T-helper 2 cell treated with Interferon-gamma antibody and Interleukin-4, amounts not matched to agents 5 μg/mL and 100 μg/mL, for 36 hours (primary cell): ENCODE results near the gene TPST1.
"Not testable (repeated sequence)": the region's sequence is repeated elsewhere in the genome, so short reads cannot be mapped to it uniquely, and the experiment has no call there.

Experiments used
- DNase-seq: peaks from one replicate; pipeline ENCODE4 v3.0.0; 2021; ENCODE audit warnings: low spot score
- H3K27ac Mint-ChIP-seq: one replicate; pipeline ENCODE4 v1.8.0; 2021; ENCODE audit warnings: mild to moderate bottlenecking, mixed read lengths
- H3K27me3 Mint-ChIP-seq: one replicate; pipeline ENCODE4 v1.8.0; 2021; ENCODE audit warnings: low read depth, mixed read lengths
- H3K36me3 Mint-ChIP-seq: one replicate; pipeline ENCODE4 v1.8.0; 2021; ENCODE audit warnings: low read depth, mixed read lengths
- H3K4me1 Mint-ChIP-seq: one replicate; pipeline ENCODE4 v1.8.0; 2021; ENCODE audit warnings: low read depth, mixed read lengths
- H3K4me3 Mint-ChIP-seq: one replicate; pipeline ENCODE4 v1.8.0; 2022; ENCODE audit warnings: mild to moderate bottlenecking, moderate library complexity, mixed read lengths
- H3K9me3 Mint-ChIP-seq: one replicate; pipeline ENCODE4 v1.8.0; 2021; ENCODE audit warnings: mixed read lengths

Gene TPST1

GRCh38 chr7:66204822-66205740, at the start of gene TPST1:
Gene TPST1, plus strand, starts transcription at chr7:66205334. Its CDS starts 35,092 bp downstream, at chr7:66240426.
- H3K27ac Mint-ChIP-seq = peak within 1 kb of the TSS; percentile 19
- H3K27me3 Mint-ChIP-seq = peaks cover 35% of the 10 kb centered on the region
- peak; percentile 78 for DNase-seq
- peak within 1 kb of the TSS; percentile 83 for H3K4me3 Mint-ChIP-seq
- H3K9me3 Mint-ChIP-seq = no peaks in the 10 kb centered on the region
- no peaks in the 10 kb centered on the region for H3K36me3 Mint-ChIP-seq
- H3K4me1 Mint-ChIP-seq = peaks cover 26% of the 10 kb centered on the region

DNA sequence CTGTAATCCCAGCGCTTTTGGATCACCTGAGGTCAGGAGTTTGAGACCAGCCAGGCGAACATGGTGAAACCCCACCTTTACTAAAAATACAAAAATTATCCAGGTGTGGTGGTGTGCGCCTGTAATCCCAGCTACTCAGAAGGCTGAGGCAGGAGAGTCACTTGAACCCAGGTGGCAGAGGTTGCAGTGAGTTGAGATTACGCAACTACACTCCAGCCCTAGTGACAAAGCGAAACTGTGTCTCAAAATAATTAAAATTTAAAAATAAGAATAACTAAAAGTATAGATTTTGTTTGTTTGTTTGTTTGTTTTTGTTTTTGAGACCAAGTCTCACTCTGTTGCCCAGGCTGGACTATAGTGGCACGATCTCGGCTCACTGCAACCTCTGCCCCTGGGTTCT, 49.1 kb upstream of the TPST1 start:
- not testable (repeated sequence) for DNase-seq, H3K4me1 Mint-ChIP-seq, H3K4me3 Mint-ChIP-seq, H3K27ac Mint-ChIP-seq, H3K9me3 Mint-ChIP-seq, H3K27me3 Mint-ChIP-seq
- H3K36me3 Mint-ChIP-seq = peaks cover 32% of the 10 kb centered on the region

- Mint-ChIP-seq H3K4me3 (no peak overlapping the region), H3K27ac (no peak overlapping the region), H3K4me1 (no peaks in the 10 kb centered on the region), H3K36me3 (peaks cover 29% of the 10 kb centered on the region), H3K27me3 (no peaks in the 10 kb centered on the region), H3K9me3 (no peaks in the 10 kb centered on the region)
- DNase-seq = no peak
These were observed 48.1 kb upstream of the TPST1 start for GRCh38 chr7:66157060-66157459.

DNA sequence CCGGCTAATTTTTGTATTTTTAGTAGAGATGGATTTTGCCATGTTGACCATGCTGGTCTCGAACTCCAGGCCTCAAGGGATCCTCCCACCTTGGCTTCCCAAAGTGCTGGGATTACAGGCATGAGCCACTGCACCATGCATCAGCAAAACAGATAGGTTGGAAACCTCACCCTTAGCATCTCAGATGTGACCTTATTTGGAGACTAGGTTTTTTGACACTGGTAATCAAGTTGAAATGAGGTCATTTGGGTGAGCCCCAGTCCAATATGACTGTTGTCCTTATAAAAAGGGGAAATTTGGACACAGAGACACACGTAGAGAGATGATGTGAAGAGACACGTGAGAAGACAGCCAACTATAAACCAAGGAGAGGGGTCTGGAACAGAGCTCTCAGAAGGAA, 42.5 kb upstream of the TPST1 start:
- Mint-ChIP-seq H3K27ac (no peak overlapping the region), H3K9me3 (no peaks in the 10 kb centered on the region), H3K4me3 (no peak overlapping the region), H3K27me3 (no peaks in the 10 kb centered on the region), H3K36me3 (peaks cover 10% of the 10 kb centered on the region), H3K4me1 (no peaks in the 10 kb centered on the region)
- no peak for DNase-seq

GRCh38 chr7:66163186-66163610, 41.9 kb upstream of the TPST1 start:
- Mint-ChIP-seq H3K4me1 (no peaks in the 10 kb centered on the region), H3K36me3 (peaks cover 6% of the 10 kb centered on the region), H3K4me3 (no peak overlapping the region), H3K9me3 (no peaks in the 10 kb centered on the region), H3K27me3 (no peaks in the 10 kb centered on the region), H3K27ac (no peak overlapping the region)
- no peak for DNase-seq

DNA sequence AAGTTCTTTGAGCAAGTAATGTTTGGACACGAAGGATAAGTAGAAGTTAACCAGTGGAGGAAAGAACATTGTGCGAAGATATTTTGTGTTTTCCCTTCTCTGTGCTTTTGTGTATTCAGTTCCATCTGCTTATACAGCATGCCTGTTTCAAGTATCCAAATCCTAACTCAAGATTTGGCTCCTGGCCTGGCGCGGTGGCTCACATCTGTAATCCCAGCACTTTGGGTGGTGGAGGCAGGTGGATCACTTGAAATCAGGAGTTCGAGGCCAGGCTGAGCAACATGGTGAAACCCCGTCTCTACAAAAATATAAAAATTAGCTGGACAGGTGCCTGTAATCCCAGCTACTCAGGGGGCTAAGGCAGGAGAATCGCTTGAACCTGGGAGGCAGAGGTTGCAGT, 40.8 kb upstream of the TPST1 start:
- H3K27ac Mint-ChIP-seq = no peak overlapping the region
- no peak overlapping the region for H3K4me3 Mint-ChIP-seq
- no peaks in the 10 kb centered on the region for H3K27me3 Mint-ChIP-seq
- H3K4me1 Mint-ChIP-seq = no peaks in the 10 kb centered on the region
- H3K9me3 Mint-ChIP-seq = no peaks in the 10 kb centered on the region
- peaks cover 2% of the 10 kb centered on the region for H3K36me3 Mint-ChIP-seq
- DNase-seq = no peak

DNA sequence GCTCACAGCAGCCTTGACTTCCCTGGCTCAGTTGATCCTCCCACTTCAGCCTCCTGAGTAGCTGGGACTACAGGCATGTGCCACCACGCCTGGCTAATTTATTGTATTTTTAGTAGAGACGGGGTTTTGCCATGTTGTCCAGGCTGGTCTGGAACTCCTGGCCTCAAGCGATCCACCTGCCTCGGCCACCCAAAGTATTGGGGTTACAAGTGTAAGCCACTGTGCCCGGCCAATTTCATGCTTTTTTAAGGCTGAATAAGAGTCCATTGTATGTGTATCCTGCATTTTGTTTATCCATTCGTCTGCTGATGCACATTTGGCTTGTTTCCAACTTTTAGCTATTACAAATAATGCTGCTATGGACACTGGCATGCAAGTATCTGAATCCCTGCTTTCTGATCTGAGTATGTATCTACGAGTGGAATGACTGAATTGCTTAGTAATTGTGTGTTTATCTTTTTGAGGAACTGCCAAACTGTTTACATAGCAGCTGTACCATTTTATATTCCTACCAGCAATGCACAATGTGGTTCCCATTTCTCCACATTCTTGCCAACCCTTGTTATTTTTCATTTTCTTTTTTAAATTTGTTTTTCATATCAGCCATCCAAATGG, 37.3 kb upstream of the TPST1 start:
- Mint-ChIP-seq H3K36me3 (no peaks in the 10 kb centered on the region), H3K27ac (no peak overlapping the region), H3K9me3 (no peaks in the 10 kb centered on the region), H3K27me3 (no peaks in the 10 kb centered on the region), H3K4me3 (no peak overlapping the region), H3K4me1 (no peaks in the 10 kb centered on the region)
- DNase-seq = no peak

DNA sequence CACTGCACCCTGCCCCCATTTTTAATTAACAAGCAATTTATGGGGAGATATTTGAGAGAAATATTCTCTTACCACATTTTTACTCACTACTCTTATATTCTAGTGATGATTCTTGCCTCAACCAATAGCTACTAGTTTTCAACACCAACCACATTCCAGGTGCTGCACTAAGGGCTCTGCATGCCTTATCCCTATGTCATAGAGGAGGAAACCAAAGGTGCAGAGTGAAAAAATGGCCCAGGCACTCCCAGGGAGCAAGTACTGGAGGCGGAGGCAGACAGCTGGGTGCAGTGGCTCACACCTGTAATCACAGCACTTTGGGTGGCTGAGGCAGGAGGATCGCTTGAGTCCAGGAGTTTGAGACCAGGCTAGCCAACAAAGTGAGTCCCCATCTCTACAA, 35.5 kb upstream of the TPST1 start:
- Mint-ChIP-seq H3K4me3 (no peak overlapping the region), H3K9me3 (no peaks in the 10 kb centered on the region), H3K4me1 (no peaks in the 10 kb centered on the region), H3K27ac (no peak overlapping the region), H3K36me3 (no peaks in the 10 kb centered on the region), H3K27me3 (no peaks in the 10 kb centered on the region)
- no peak for DNase-seq

- H3K27ac Mint-ChIP-seq = no peak overlapping the region
- no peaks in the 10 kb centered on the region for H3K27me3 Mint-ChIP-seq
- DNase-seq = no peak
- H3K36me3 Mint-ChIP-seq = no peaks in the 10 kb centered on the region
- no peaks in the 10 kb centered on the region for H3K4me1 Mint-ChIP-seq
- H3K4me3 Mint-ChIP-seq = no peak overlapping the region
- H3K9me3 Mint-ChIP-seq = no peaks in the 10 kb centered on the region
These were observed 34.6 kb upstream of the TPST1 start for GRCh38 chr7:66170309-66171231.

DNA sequence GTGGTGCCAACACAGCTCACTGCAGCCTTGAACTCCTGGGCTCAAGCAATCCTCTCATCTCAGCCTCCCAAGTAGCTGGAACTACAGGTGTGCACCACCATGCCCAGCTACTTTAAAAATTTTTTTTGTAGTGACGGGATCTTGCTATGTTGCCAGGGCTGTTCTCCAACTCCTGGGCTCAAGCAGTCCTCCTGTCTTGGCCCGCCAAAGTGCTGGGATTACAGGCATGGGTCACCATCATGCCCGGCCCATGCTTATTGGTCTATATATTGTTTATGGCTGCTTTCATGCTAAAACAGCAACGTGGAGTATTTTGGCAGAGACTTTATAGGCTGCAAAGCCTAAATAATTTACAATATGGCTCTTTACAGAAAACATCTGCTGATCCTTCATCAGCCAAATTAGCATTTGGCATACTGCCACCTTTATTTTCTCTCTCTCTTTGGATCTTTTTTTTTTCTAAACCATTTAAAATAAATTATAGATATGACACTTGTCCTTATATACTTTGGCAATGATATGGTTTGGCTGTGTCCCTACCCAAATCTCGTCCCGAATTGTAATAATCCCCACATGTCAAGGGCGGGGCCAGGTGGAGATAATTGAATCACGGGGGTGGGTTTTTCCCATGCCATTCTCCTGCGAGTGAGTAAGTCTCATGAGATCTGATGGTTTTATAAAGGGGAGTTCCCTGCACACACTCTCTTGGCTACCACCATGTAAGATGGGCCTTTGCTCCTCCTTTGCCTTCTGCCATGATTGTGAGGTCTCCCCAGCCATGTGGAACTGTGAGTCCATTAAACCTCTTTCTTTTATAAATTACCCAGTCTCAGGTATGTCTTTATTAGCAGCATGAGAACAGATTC, 32.4 kb upstream of the TPST1 start:
- not testable (repeated sequence) for H3K9me3 Mint-ChIP-seq, H3K36me3 Mint-ChIP-seq

DNA sequence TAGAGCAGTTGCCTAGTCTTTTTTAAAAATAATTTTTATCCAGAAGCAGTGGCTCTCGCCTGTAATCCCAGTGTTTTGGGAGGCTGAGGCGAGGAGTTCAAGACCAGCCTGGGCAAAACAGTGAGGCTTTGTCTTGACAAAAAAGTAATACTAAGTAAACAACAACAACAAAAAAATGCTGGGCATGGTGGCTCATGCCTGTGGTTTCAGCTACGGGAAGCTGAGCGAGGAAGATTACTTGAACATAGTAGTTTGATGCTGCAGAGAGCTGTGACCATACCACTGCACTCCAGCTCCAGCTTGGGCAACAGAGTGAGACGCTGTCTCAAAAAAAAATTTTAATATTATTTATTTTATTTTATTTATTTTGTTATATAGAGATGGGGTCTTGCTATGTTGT, 31.3 kb upstream of the TPST1 start:
- H3K27ac Mint-ChIP-seq = no peak overlapping the region
- DNase-seq = no peak
- H3K36me3 Mint-ChIP-seq = no peaks in the 10 kb centered on the region
- no peaks in the 10 kb centered on the region for H3K4me1 Mint-ChIP-seq
- no peaks in the 10 kb centered on the region for H3K9me3 Mint-ChIP-seq
- H3K4me3 Mint-ChIP-seq = no peak overlapping the region
- H3K27me3 Mint-ChIP-seq = no peaks in the 10 kb centered on the region

More for the DNA sequence above, 32.4 kb upstream of the TPST1 start:
- H3K27ac Mint-ChIP-seq, H3K27me3 Mint-ChIP-seq, DNase-seq, H3K4me3 Mint-ChIP-seq, H3K4me1 Mint-ChIP-seq: not testable (repeated sequence)

DNA sequence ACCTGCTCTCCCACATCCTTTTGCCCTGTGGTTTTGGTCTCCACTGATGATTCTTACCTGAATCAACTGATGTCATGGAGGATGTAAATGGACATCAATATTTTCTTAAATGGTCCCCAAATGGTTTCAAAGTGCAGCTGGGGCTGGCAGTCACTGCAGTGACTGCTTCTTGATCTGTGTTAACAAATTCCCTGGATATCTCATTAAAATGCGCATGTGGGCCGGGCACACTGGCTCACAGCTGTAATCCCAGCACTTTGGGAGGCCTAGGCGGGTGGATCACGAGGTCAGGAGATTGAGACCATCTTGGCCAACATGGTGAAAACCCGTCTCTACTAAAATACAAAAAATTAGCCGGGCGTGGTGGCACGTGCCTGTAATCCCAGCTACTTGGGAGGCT, 30.1 kb upstream of the TPST1 start:
- not testable (repeated sequence) for DNase-seq, H3K9me3 Mint-ChIP-seq, H3K27me3 Mint-ChIP-seq, H3K27ac Mint-ChIP-seq, H3K4me3 Mint-ChIP-seq, H3K36me3 Mint-ChIP-seq, H3K4me1 Mint-ChIP-seq

- no peaks in the 10 kb centered on the region for H3K4me1 Mint-ChIP-seq
- H3K36me3 Mint-ChIP-seq = no peaks in the 10 kb centered on the region
- no peak for DNase-seq
- H3K4me3 Mint-ChIP-seq = no peak overlapping the region
- H3K27ac Mint-ChIP-seq = no peak overlapping the region
- no peaks in the 10 kb centered on the region for H3K27me3 Mint-ChIP-seq
- H3K9me3 Mint-ChIP-seq = no peaks in the 10 kb centered on the region
These were observed 28.2 kb upstream of the TPST1 start for GRCh38 chr7:66176914-66177313.
